ENCODE results near the gene NOS3. TPM values are rescaled to one million over a fixed set of nuclear protein-coding genes. Genes with fewer than 3 reads are reported as not detected.

NOS3 gene
- total and polyA plus RNA-seq, 3 experiments from 2014 or later: 5.2 to 10.6 (median 9.9) TPM

DNA sequence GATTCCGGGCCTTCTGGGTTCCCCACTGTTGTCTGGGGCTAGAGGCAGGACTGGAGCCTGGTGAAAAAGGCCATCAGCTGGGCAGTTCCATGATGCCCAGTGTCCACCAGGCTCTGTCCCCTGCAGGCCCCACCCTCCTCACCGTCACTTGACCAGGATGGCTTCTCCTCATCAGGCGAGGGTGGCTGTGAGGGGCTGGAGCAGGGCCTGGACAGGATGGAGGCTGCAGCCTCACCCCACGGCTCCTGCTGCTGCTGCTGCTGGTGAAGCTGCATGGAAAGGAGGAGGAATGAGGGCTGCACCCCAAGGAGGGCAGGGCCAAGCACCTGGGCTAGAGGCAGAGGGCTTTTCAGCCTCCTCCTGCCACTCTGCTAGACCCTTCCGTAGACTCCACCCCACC, 25.1 kb downstream of the NOS3 start:
- Mint-ChIP-seq H3K4me3 (peak overlapping the region in 1 of 7 donors; percentile 86), H3K9me3 (peaks cover 0 to 1% (median 0%) of the 10 kb centered on the region in 5 donors), H3K4me1 (peaks cover 56 to 79% (median 64%) of the 10 kb centered on the region in 3 donors), H3K36me3 (peaks cover 0 to 2% (median 0%) of the 10 kb centered on the region in 3 donors), H3K27me3 (peaks cover 13 to 20% of the 10 kb centered on the region in 2 donors), H3K27ac (peak overlapping the region in 7 of 8 donors; percentile 72 to 100 (median 99))
- ChIA-PET POLR2A (no interaction called here), CTCF (interaction anchor here (1.0 to 7.6 kb wide), 8 partner anchors 13 to 661 kb away, joined by 3 to 40 read pairs (median 20); partner anchors contain the start of gene ABCB8)
- no peak overlapping the region for H3K27ac ChIP-seq (ENCODE audit: low read depth, low read length)
- H3K4me1 ChIP-seq (ENCODE audit: insufficient read depth, low read length): peaks cover 76% of the 10 kb centered on the region
- no peaks in the 10 kb centered on the region for H3K9me3 ChIP-seq (ENCODE audit: low read length)
- no peak overlapping the region for H3K4me3 ChIP-seq (ENCODE audit: low read length)
- no peaks in the 10 kb centered on the region for H3K36me3 ChIP-seq (ENCODE audit: insufficient read depth, low read length)
- H3K27me3 ChIP-seq (ENCODE audit: insufficient read depth, low read length, poor library complexity, severe bottlenecking): no peaks in the 10 kb centered on the region
- no peak for DNase-seq

DNA sequence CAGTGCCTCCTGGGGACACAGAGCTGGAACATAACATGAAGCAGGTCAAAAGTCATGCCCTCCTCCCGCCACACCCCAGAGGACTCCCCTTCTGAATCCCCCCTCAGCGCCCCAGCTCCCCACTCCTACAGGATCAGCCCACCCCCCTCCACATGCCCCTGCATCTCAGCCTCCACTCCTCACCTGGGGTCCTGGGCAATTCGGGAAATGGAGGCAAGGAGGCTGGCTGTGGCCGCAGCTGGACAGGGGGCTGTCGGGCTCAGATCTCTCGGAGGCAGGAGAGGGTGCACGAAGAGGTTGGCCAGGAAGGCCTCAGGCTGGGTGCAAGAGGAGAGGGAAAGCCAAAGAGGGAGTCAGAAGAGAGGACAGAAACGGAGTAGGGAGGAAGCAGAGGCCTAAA, 25.7 kb downstream of the NOS3 start:
- Histone ChIP-seq H3K36me3 (ENCODE audit: insufficient read depth, low read length) (no peaks in the 10 kb centered on the region), H3K27me3 (ENCODE audit: insufficient read depth, low read length, poor library complexity, severe bottlenecking) (no peaks in the 10 kb centered on the region), H3K4me1 (ENCODE audit: insufficient read depth, low read length) (peaks cover 72% of the 10 kb centered on the region), H3K27ac (ENCODE audit: low read depth, low read length) (no peak overlapping the region), H3K4me3 (ENCODE audit: low read length) (no peak overlapping the region), H3K9me3 (ENCODE audit: low read length) (no peaks in the 10 kb centered on the region)
- ChIA-PET CTCF (interaction anchor here (1.0 to 7.6 kb wide), 10 partner anchors 8 to 661 kb away, joined by 3 to 44 read pairs (median 20); partner anchors contain the start of gene ABCB8), POLR2A (interaction anchor here (3.9 kb wide), 1 partner anchor 8 kb away, joined by 17 read pairs; no protein-coding TSS in a partner anchor)
- Mint-ChIP-seq H3K9me3 (peaks cover 0 to 1% (median 0%) of the 10 kb centered on the region in 5 donors), H3K27ac (peak overlapping the region in 5 of 8 donors; percentile 72 to 100 (median 93)), H3K4me3 (peak overlapping the region in 2 of 7 donors; percentile 25 to 55), H3K4me1 (peaks cover 53 to 75% (median 60%) of the 10 kb centered on the region in 3 donors), H3K36me3 (peaks cover 0 to 2% (median 0%) of the 10 kb centered on the region in 3 donors), H3K27me3 (peaks cover 13 to 20% of the 10 kb centered on the region in 2 donors)
- DNase-seq: no peak

DNA sequence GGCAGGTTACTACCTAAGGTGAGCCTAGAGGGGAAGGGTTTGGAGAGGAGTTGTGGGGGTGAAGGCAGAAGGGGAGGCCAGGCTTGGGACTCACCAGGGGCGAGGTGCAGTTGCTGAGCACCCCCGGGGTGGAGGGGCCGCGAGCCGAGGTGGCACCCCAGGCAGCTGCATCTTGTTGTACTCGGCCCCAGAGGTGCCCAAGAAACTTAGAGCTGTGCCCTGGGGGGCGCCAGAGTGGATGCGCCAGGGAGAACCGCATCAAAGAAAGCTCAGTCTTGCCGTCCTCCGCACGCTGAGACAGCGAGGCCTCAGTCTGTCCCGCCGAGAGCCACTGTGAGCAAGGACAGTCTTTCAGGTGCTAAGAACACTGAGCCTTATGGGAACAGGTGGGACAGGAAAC, 26.1 kb downstream of the NOS3 start:
- CTCF ChIA-PET: interaction anchor here (1.0 to 7.6 kb wide), 10 partner anchors 8 to 662 kb away, joined by 3 to 44 read pairs (median 20); partner anchors contain the start of gene ABCB8

DNA sequence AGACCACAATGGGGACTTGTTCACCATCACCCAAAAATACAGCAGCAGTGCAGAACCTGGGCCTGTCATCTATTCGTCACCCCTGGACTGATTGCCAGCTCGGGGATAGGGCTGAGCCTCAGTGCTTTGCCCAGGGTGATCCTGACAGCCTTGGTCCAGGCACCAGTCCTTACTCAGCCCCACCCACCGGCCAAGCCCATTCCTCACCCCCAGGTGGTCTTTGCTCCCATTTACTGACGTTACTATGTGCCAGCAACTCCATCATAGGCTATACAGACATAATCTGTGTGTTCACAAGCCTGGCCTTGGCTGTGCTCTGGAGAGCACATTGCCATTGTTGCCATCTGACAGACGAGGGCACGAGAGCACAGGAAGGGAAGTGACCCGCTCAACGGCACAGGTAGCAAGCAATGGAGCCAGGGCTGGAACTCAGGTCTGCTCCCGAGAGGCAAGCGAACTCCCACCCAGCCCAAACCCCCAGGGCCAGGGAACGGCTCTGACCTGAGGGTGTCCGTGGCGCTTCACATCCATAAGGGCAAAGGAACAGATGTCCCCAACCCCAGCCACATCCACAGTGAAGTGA, 26.6 kb downstream of the NOS3 start:
- peak overlapping the region; percentile 67 for H3K4me3 ChIP-seq (ENCODE audit: low read length)
- H3K4me1 Mint-ChIP-seq: peaks cover 45 to 67% (median 51%) of the 10 kb centered on the region in 3 donors
- POLR2A ChIA-PET: interaction anchor here (1.4 to 3.9 kb wide), 3 partner anchors 9 to 63 kb away, joined by 4 to 17 read pairs (median 13); partner anchors contain the start of genes ABCB8 and FASTK

More for the DNA sequence above, 26.1 kb downstream of the NOS3 start:
- H3K27me3 ChIP-seq (ENCODE audit: insufficient read depth, low read length, poor library complexity, severe bottlenecking): no peaks in the 10 kb centered on the region
- peak in 1 of 5 donors; percentile 49 for DNase-seq
- no peaks in the 10 kb centered on the region for H3K36me3 ChIP-seq (ENCODE audit: insufficient read depth, low read length)
- H3K27ac ChIP-seq (ENCODE audit: low read depth, low read length): no peak overlapping the region
- peaks cover 0 to 1% (median 0%) of the 10 kb centered on the region in 5 donors for H3K9me3 Mint-ChIP-seq
- no peaks in the 10 kb centered on the region for H3K9me3 ChIP-seq (ENCODE audit: low read length)
- H3K27ac Mint-ChIP-seq: peak overlapping the region in 7 of 8 donors; percentile 66 to 94 (median 90)
- peaks cover 49 to 72% (median 56%) of the 10 kb centered on the region in 3 donors for H3K4me1 Mint-ChIP-seq
- no peak overlapping the region for H3K4me3 ChIP-seq (ENCODE audit: low read length)
- peaks cover 15 to 20% of the 10 kb centered on the region in 2 donors for H3K27me3 Mint-ChIP-seq
- H3K36me3 Mint-ChIP-seq: peaks cover 0 to 2% (median 0%) of the 10 kb centered on the region in 3 donors
- POLR2A ChIA-PET: interaction anchor here (3.9 kb wide), 1 partner anchor 9 kb away, joined by 17 read pairs; no protein-coding TSS in a partner anchor
- H3K4me3 Mint-ChIP-seq: peak overlapping the region in 5 of 7 donors; percentile 3 to 85 (median 83)
- peaks cover 69% of the 10 kb centered on the region for H3K4me1 ChIP-seq (ENCODE audit: insufficient read depth, low read length)

DNA sequence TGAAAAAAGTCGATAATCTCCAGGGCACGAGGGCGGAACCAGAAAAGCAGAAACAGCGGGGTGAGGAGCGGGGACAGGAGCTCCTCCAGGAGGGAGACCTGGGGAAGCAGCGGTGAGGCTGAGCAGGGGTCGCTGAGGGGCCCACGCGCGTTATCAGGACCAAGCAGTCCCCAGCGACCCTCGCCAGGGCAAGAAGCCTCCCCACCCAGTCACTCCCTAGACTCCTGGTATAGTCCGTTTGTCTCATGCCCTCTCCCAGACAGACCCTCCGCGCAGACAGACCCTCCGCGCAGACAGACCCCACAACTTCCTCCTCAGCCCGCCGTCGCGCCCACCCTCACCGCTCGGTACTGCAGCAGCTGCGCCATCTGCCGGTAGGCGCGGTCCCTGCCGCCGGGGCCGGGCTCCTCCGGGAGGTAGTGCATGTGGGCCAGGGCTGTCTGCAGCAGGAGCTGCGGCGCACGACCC, 27.2 kb downstream of the NOS3 start:
- no peaks in the 10 kb centered on the region for H3K36me3 ChIP-seq (ENCODE audit: insufficient read depth, low read length)
- POLR2A ChIA-PET: interaction anchor here (0.5 to 3.9 kb wide), 5 partner anchors 10 to 63 kb away, joined by 3 to 17 read pairs (median 4); partner anchors contain the start of genes ABCB8 and FASTK
- no peaks in the 10 kb centered on the region for H3K27me3 ChIP-seq (ENCODE audit: insufficient read depth, low read length, poor library complexity, severe bottlenecking)
- H3K4me3 ChIP-seq (ENCODE audit: low read length): peak overlapping the region; percentile 67
- Mint-ChIP-seq H3K4me1 (peaks cover 39 to 61% (median 46%) of the 10 kb centered on the region in 3 donors), H3K9me3 (peaks cover 0 to 1% (median 0%) of the 10 kb centered on the region in 5 donors), H3K4me3 (peak overlapping the region; percentile 80 to 93 (median 85)), H3K36me3 (peaks cover 0 to 2% (median 0%) of the 10 kb centered on the region in 3 donors), H3K27me3 (peaks cover 15 to 22% of the 10 kb centered on the region in 2 donors), H3K27ac (peak overlapping the region; percentile 66 to 96 (median 90))
- DNase-seq: peak; percentile 72 to 86 (median 73)
- CTCF ChIA-PET: interaction anchor here (0.6 to 7.6 kb wide), 31 partner anchors 8 to 225 kb away, joined by 3 to 44 read pairs (median 5); partner anchors contain the start of genes ABCB8, CDK5 and NOS3
- H3K9me3 ChIP-seq (ENCODE audit: low read length): no peaks in the 10 kb centered on the region
- no peak overlapping the region for H3K27ac ChIP-seq (ENCODE audit: low read depth, low read length)
- H3K4me1 ChIP-seq (ENCODE audit: insufficient read depth, low read length): peaks cover 58% of the 10 kb centered on the region

More for the DNA sequence above, 26.6 kb downstream of the NOS3 start:
- Mint-ChIP-seq H3K27ac (peak overlapping the region; percentile 66 to 94 (median 90)), H3K4me3 (peak overlapping the region; percentile 80 to 93 (median 85)), H3K9me3 (peaks cover 0 to 1% (median 0%) of the 10 kb centered on the region in 5 donors), H3K27me3 (peaks cover 15 to 20% of the 10 kb centered on the region in 2 donors), H3K36me3 (peaks cover 0 to 2% (median 0%) of the 10 kb centered on the region in 3 donors)
- peak in 1 of 5 donors; percentile 45 for DNase-seq
- no peaks in the 10 kb centered on the region for H3K36me3 ChIP-seq (ENCODE audit: insufficient read depth, low read length)
- H3K4me1 ChIP-seq (ENCODE audit: insufficient read depth, low read length): peaks cover 63% of the 10 kb centered on the region
- CTCF ChIA-PET: interaction anchor here (1.0 to 7.6 kb wide), 25 partner anchors 9 to 119 kb away, joined by 3 to 44 read pairs (median 6); partner anchors contain the start of genes ABCB8 and NOS3
- H3K9me3 ChIP-seq (ENCODE audit: low read length): no peaks in the 10 kb centered on the region
- H3K27me3 ChIP-seq (ENCODE audit: insufficient read depth, low read length, poor library complexity, severe bottlenecking): no peaks in the 10 kb centered on the region
- H3K27ac ChIP-seq (ENCODE audit: low read depth, low read length): no peak overlapping the region

DNA sequence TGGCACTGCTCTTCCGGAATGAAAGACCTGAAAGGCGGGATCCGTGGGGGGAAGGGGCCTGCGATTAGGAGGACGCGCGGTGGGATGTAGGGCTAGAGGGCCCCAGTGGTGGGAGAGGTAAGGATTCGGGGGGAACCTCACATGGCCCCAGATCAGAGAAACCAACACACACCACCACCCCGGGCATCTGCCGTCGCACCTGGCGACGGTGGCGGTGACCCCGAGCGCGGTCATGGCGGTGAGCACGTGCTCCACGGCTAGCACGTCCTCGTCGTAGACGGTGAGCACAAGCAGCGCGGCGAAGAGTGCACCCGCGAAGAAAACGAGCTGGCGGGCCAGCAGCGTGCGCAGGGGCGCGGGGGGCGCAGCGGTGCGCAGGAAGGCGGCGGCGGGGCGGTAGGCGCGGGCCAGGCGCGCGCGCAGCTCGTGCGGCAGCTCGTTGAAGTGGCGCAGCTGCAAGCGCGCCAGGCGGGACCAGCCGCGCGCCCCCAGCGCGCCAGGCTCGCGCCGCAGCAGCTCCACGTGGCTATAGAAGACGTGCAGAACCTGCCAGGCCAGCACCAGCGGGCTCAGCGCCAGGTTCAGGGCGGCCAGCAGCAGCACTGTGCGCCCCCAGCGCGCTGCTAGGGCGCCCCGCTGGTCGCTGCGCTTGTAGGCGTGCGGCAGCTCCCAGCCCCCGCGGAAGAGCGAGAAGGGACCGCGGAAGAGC, 27.8 kb downstream of the NOS3 start:
- peaks cover 0 to 2% (median 0%) of the 10 kb centered on the region in 3 donors for H3K36me3 Mint-ChIP-seq
- H3K27me3 Mint-ChIP-seq: peaks cover 15 to 25% of the 10 kb centered on the region in 2 donors
- H3K4me3 ChIP-seq (ENCODE audit: low read length): peak overlapping the region; percentile 67
- DNase-seq: peak in 4 of 5 donors; percentile 26 to 67 (median 60)
- ChIA-PET CTCF (interaction anchor here (0.6 to 7.6 kb wide), 31 partner anchors 8 to 224 kb away, joined by 3 to 44 read pairs (median 5); partner anchors contain the start of genes ABCB8, CDK5 and NOS3), POLR2A (interaction anchor here (0.5 to 3.9 kb wide), 6 partner anchors 10 to 62 kb away, joined by 3 to 17 read pairs (median 5); partner anchors contain the start of genes ABCB8 and FASTK)
- H3K4me3 Mint-ChIP-seq: peak overlapping the region; percentile 80 to 93 (median 85)
- H3K4me1 Mint-ChIP-seq: peaks cover 39 to 57% (median 46%) of the 10 kb centered on the region in 3 donors
- H3K27ac Mint-ChIP-seq: peak overlapping the region in 7 of 8 donors; percentile 66 to 96 (median 90)
- H3K9me3 ChIP-seq (ENCODE audit: low read length): no peaks in the 10 kb centered on the region
- no peaks in the 10 kb centered on the region for H3K36me3 ChIP-seq (ENCODE audit: insufficient read depth, low read length)
- H3K27ac ChIP-seq (ENCODE audit: low read depth, low read length): no peak overlapping the region
- peaks cover 0 to 1% (median 0%) of the 10 kb centered on the region in 5 donors for H3K9me3 Mint-ChIP-seq
- peaks cover 54% of the 10 kb centered on the region for H3K4me1 ChIP-seq (ENCODE audit: insufficient read depth, low read length)
- H3K27me3 ChIP-seq (ENCODE audit: insufficient read depth, low read length, poor library complexity, severe bottlenecking): no peaks in the 10 kb centered on the region

DNA sequence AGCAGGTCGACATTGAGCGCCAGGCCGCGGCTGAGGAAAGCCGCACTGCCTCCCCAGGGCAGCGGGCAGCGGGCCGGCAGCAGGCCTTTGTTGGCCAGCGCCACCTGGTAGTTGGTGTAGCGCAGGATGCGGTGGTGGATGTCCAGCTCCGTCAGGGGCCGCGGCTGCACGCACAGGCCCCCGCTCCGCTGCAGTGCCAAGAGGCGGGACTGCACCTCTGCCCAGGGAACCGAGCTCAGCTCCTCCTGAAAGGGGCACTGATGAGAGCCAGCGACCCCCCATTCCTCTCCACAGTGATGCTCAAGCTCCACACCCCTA, 28.3 kb downstream of the NOS3 start:
- H3K4me1 ChIP-seq (ENCODE audit: insufficient read depth, low read length): peaks cover 51% of the 10 kb centered on the region
- Mint-ChIP-seq H3K4me1 (peaks cover 35 to 52% (median 41%) of the 10 kb centered on the region in 3 donors), H3K27me3 (peaks cover 11 to 25% of the 10 kb centered on the region in 2 donors), H3K9me3 (peaks cover 0 to 1% (median 0%) of the 10 kb centered on the region in 5 donors), H3K36me3 (peaks cover 0 to 2% (median 0%) of the 10 kb centered on the region in 3 donors), H3K4me3 (peak overlapping the region; percentile 58 to 87 (median 68)), H3K27ac (peak overlapping the region in 4 of 8 donors; percentile 11 to 89 (median 51))
- H3K36me3 ChIP-seq (ENCODE audit: insufficient read depth, low read length): no peaks in the 10 kb centered on the region
- H3K4me3 ChIP-seq (ENCODE audit: low read length): no peak overlapping the region
- H3K27me3 ChIP-seq (ENCODE audit: insufficient read depth, low read length, poor library complexity, severe bottlenecking): no peaks in the 10 kb centered on the region
- ChIA-PET POLR2A (interaction anchor here (0.6 to 3.9 kb wide), 3 partner anchors 9 to 32 kb away, joined by 6 to 17 read pairs (median 13); partner anchors contain the start of gene ABCB8), CTCF (interaction anchor here (0.7 to 7.6 kb wide), 16 partner anchors 10 to 120 kb away, joined by 3 to 44 read pairs (median 9); partner anchors contain the start of genes ABCB8, CDK5 and NOS3)
- no peak overlapping the region for H3K27ac ChIP-seq (ENCODE audit: low read depth, low read length)
- DNase-seq: no peak
- H3K9me3 ChIP-seq (ENCODE audit: low read length): no peaks in the 10 kb centered on the region

All from CD8-positive, alpha-beta memory T cell (primary cell).